ENCODE data around the gene F10. TPM values are rescaled to one million over a fixed set of nuclear protein-coding genes. Genes with fewer than 3 reads are reported as not detected.

Gene F10
- total and polyA plus RNA-seq, 2 of the 13 experiments (the other 11 are each of a cell fraction or from before 2014, with no cell fraction given): 58.4 to 237 TPM

GRCh38 chr13:113187883-113188665 is 65.5 kb downstream of the F10 start:
- FAIRE-seq (no peak), DNase-seq (ENCODE audit: low spot score) (no peak), ATAC-seq (no peak)
- Histone ChIP-seq H3K27me3 (ENCODE audit: control insufficient read depth in 1 of 2, insufficient read depth in 2 of 2, low read length in 2 of 2) (no peaks in the 10 kb centered on the region), H3K36me3 (replicated peaks in 1 of 2; ENCODE audit: control insufficient read depth in 1 of 2, insufficient read depth in 2 of 2, low read length in 2 of 2) (peaks cover 16 to 56% of the 10 kb centered on the region in 2 experiments), H3K9ac (ENCODE audit: insufficient read depth, low read depth, low read length) (no peak overlapping the region), H3K4me3 (replicated peaks in 1 of 3; ENCODE audit: insufficient read depth in 1 of 3, low read depth in 2 of 3, low read length in 3 of 3) (no peak overlapping the region), H2AFZ (ENCODE audit: low read length) (no peak overlapping the region), H3K27ac (ENCODE audit: extremely low read length, insufficient read depth, low read length) (no peak overlapping the region), H3K4me1 (ENCODE audit: insufficient read depth, low read length) (peaks cover 22% of the 10 kb centered on the region), H4K20me1 (ENCODE audit: insufficient read depth, low read length) (no peaks in the 10 kb centered on the region; the same call in 1 of the 2 replicates), H3K79me2 (ENCODE audit: insufficient read depth, low read length) (peaks cover 4% of the 10 kb centered on the region), H3K9me3 (ENCODE audit: low read length) (no peaks in the 10 kb centered on the region), H3K4me2 (ENCODE audit: low read depth, low read length) (no peak overlapping the region)
- TF ChIP-seq ZUFSP (CRISPR knock-in tag; IDR thresholded peaks at IDR 0.05; ENCODE audit: borderline replicate concordance) (no peak), AFF4 (CRISPR knock-in tag; IDR thresholded peaks at IDR 0.05) (no peak), MAFF (IDR thresholded peaks at IDR 0.05; ENCODE audit: low read depth, low read length) (no peak), DNMT3B (CRISPR knock-in tag; conservative IDR thresholded peaks at IDR 0.05) (no peak), ZNF350 (CRISPR knock-in tag; IDR thresholded peaks at IDR 0.05; ENCODE audit: borderline replicate concordance, low read depth) (no peak), HES4 (CRISPR knock-in tag; IDR thresholded peaks at IDR 0.05; ENCODE audit: borderline replicate concordance) (no peak), IRF2 (CRISPR knock-in tag; IDR thresholded peaks at IDR 0.05) (no peak), ARNT2 (CRISPR knock-in tag; IDR thresholded peaks at IDR 0.05; ENCODE audit: low read depth) (no peak)
- in situ Hi-C loops (cut with HindIII; ENCODE audit: extremely low pct_ligation_motif_present, low pct_unique_long_range_greater_than_20kb): no loop called here
- CTCF ChIA-PET (ENCODE audit: low intra/inter-chr PET ratio, low total read pairs): no interaction called here
- POLR2A ChIA-PET: interaction anchor here (1.1 to 2.9 kb wide), 3 partner anchors 18 to 64 kb away, joined by 4 to 12 read pairs (median 4); partner anchors contain the start of genes CUL4A and PCID2
- WGBS (ENCODE audit: low lambda C conversion rate): 99% methylated on average over 23 of the region's 23 CpGs
- intact Hi-C loops (cut with micrococcal nuclease; ENCODE audit: unreplicated experiment): no loop called here
- no TSS peak for BruUV-seq (replicated peaks)
